Activated T-cell treated with anti-CD3 and anti-CD28 coated beads for 1 hour (primary cell): ENCODE results near the gene HACE1.
"Not testable (repeated sequence)": the region's sequence is repeated elsewhere in the genome, so short reads cannot be mapped to it uniquely, and the experiment has no call there.

Experiments used
- DNase-seq: peaks from one replicate; pipeline ENCODE4 v3.0.0-alpha.2; 2020; ENCODE audit warnings: low read depth

The HACE1 gene, protein sequence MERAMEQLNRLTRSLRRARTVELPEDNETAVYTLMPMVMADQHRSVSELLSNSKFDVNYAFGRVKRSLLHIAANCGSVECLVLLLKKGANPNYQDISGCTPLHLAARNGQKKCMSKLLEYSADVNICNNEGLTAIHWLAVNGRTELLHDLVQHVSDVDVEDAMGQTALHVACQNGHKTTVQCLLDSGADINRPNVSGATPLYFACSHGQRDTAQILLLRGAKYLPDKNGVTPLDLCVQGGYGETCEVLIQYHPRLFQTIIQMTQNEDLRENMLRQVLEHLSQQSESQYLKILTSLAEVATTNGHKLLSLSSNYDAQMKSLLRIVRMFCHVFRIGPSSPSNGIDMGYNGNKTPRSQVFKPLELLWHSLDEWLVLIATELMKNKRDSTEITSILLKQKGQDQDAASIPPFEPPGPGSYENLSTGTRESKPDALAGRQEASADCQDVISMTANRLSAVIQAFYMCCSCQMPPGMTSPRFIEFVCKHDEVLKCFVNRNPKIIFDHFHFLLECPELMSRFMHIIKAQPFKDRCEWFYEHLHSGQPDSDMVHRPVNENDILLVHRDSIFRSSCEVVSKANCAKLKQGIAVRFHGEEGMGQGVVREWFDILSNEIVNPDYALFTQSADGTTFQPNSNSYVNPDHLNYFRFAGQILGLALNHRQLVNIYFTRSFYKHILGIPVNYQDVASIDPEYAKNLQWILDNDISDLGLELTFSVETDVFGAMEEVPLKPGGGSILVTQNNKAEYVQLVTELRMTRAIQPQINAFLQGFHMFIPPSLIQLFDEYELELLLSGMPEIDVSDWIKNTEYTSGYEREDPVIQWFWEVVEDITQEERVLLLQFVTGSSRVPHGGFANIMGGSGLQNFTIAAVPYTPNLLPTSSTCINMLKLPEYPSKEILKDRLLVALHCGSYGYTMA

DNA sequence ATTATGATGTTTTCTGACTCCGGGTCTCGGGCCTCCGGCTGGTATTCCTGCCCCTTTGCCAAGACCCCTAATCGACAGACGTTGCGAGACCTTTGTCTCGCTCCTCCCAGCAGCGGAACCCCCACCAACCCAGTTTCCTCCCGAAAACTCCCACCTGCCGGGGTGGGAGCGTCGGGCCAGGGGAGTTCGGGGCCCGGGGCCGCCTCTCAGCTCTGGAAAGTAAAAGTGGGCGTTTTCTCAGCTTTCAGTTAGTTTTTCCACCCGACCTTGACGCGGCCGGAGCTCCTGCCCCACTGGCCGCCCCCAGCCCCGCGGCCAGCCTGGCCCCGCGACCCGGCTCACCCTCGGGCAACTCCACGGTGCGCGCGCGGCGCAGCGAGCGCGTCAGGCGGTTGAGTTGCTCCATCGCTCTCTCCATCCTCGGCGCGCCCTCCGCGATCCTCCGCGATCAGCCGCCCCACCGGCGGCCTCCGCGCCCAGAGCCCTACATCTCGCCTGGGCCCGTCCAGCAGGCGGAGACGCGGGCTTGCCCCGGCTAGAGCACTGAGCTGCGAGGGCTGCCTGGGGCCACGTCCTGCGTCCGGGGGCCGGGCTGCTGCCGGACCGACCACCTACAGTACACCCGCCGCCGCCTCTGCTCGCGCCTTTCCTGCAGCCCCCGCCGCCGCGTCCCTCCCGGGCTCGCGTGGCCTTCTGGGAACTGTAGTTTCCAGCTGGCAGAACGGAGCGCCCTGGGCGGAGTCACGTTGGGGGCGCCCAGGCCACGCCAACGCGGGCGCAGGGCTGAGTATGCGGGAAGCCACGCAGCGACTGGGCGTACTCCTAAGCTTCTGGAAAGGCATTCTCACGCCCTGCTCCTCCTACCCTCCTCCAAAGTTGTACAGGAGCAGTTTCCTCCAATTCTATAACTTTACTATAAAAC is at the start of gene HACE1:
Gene HACE1 (minus strand): TSS at position 695 of the 922 bp plus-strand sequence. CDS start 277 bp downstream, at position 418.
- peak; percentile 80 for DNase-seq

DNA sequence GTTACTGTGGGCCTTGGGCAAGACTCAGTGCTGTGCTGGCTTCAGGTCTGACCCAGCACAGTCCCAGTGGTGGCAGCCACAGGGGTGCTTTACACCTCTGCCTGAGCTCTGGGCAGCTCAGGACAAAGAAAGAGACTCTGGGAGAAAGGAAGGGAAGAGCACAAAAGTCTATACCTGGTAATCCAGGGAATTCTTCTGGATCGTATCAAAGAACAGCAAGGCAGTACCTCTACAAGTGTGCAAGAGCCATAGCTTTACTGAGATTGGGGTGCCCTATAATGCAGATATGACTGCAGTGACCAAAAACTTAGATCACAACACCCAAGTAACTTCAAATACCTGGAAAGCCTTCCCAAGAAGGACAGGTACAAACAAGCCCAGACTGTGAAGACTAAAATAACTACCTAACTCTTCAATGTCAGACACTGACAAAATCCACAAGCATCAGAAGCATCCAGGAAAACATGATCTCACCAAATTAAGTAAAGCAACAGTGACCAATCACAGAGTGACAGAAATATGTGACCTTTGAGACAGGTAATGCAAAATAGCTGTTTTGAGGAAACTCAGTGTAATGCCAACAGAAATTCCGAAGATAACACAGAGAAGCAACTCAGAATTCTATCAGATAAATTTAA is 49.3 kb upstream of the HACE1 start:
- no peak for DNase-seq

DNA sequence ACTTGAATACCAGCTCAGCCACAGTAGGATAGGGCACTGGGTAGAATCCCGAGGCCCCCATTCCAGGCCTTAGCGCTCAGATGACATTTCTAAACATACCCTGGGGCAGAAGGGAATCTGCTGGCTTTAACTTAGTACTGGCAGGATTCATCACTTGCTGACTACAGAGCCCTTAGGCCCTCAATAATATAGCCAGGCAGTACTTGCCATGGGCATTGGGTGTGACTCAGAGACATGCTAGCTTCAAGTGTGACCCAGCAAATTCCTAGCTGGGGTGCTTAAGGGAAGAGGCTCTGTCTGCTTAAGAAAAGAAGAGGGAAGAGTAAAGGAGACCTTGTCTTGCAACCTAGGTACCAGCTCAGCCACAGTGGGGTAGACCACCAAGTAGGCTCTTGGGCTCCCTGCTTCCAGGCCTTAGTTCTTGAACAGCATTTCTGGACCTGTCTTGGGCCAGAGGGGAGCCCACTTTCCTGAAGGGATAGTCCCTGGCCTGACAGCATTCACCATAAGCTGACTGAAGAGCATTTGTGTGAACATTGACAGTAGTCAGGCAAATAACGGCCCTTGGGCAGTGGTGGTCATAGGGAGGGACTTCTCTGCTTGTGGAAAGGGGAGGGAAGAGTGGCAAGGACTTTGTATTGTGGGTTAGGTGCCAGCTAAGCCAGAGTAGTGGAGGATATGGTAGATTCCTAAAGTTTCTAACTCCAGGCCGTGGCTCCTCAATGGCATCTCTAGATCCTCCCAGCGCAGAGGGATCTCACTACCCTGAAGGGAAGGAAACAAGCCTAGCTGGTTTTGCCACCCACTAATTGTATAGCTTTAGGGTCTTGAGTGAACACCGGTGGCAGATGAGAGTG is 48.5 kb upstream of the HACE1 start:
- no peak for DNase-seq

DNA sequence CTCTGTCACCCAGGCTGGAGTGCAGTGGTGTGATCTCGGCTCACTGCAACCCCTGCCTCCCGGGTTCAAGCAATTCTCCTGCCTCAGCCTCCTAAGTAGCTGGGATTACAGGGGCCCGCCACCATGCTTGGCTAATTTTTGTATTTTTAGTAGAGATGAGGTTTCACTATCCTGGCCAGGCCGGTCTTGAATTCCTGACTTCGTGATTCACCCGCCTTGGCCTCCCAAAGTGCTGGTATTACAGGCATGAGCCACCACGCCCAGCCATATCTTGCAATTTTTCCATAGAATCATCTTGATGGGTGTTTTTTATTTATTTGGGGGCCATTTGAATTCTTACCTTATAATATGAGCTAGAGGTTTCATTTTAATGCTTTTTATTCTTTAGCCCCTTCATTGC is 39.2 kb upstream of the HACE1 start:
- DNase-seq = not testable (repeated sequence)

DNA sequence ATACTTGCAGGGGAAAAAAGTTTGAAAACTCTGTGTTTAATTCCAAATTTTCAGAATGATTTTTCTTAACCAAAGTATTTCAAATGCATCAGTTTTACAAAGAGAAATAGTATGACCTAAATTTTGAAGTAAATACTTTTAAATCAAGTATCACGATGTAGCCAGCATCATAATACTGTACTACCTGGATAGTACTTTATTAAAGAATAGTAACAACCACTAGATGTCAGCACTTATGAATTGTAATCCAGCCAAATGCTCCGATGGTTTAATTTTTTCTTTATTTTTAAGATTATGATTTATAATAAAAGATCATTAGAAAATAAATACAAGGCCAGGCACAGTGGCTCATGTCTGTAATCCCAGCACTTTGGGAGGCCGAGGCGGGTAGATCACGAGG is 37.2 kb upstream of the HACE1 start:
- no peak for DNase-seq

DNA sequence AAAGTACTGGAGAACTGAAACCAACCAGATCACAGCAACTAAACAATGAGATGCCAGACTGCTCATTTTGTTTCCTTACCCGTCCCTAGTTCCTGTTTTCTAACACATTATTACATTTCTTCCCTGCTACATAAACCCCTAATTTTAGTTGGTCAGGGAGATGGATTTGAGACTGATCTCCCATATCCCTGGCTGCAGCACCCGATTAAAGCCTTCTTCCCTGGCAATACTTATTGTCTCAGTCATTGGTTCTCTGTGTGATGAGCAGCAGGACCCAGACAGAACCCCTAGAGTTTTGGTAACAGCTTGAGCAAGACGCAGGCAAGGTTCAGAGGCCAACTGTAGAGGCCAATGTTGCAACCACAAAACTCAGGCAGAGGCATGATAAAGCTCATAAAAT is 28.3 kb upstream of the HACE1 start:
- DNase-seq = no peak

DNA sequence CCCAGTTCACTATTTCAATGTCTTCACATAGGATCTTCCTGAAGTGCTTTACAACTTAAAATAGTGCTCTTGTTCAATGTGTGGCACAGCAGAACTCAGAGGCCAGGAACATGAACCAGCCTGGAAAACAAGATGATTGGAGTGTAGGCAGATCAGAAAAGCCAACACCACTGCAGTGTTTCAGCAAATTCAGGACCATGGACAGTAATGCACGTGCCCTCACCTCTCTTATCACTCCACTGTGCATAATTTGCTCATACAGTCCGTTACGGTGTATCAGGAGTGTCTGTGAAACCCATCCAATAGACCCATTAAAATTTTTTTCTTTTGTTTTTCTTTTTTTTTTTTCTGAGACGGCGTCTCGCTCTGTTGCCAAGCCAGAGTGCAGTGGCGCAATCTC is 27.6 kb upstream of the HACE1 start:
- no peak for DNase-seq

DNA sequence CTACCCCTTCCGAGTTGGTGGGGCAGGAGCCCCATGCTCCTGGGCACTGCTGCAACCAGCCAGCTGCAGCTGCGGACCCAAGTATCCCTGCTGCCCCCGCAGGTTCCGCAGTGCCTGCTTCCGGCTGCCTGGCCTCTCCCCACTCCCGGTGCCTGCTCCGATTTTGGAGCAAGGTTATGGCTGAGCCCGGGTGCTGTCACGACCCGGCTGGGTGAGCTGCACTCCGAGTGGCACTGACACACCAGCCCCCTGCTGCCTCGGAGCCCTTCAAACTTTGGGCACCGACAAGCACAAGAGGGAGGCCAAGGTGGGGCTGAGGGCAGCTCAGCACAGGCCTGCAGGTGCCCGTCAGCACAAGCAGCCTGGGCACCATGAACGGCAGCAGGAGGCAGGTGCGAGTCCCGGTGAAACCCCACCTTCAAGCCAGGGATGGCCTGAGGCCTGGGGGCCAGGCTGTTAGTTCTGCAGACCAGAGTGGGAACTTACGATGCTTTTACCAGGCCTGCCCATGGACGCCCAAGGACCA is 25.9 kb upstream of the HACE1 start:
- no peak for DNase-seq

DNA sequence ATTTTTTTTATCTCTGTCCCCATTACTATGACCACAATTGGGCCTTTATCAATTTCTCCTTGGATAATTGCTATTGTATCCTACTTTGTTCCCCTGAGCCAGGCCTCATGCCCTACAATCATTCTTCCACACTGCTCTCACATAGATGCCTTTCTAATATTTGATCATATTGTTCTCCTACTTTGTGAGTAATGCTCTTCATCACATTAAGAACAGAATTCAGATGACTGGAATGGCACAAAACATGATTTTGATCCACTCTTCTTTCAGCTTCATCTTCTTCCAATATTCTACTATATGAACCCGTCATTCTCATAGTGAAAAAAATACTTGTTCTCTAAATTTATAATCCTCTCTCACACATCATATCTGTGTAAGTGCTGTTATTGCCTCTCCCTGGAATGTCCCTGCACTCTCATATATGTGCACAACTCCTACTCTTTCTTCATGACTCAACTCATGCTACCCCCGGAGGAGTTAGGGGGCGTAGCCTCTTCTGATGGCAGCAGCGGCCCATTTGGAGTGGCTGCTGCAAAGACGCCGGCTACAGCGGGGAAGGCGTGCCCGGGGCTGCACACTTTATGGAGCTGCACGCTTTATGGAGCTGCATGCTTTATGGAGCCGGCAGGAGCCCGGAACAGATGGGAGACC is 25.3 kb upstream of the HACE1 start:
- DNase-seq = no peak

DNA sequence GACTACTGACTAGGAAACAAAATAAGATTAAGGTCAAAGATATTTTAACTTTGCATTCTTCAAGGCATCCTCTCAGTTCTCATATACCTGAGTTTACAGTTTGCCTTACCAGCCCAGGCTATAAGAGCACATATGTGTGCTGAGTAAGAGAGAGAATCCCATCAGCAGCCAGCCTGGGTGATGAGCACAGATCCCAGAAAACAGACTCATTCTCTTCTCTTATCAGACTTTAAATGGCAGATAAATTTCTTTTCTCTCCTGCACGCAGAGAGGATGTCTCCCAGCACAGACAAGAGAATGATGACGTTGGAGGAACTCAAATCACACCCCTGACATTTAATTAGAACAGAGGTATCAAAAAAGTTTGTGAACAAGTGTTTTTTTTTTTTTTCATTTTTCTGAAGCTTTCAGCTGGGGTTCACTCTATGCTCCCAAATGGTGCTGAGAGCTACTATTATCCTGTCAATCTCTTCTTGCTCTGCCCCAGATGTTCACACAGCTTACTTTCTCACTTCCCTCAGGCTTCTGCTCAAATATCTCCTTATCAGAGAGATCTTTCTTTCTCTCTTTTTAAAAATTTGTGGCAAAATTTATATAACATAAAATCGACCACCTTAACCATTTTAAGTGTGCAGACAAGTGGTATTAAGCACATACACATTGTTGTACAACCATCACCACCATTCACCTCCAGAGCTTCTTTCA is 22.4 kb upstream of the HACE1 start:
- DNase-seq = no peak

DNA sequence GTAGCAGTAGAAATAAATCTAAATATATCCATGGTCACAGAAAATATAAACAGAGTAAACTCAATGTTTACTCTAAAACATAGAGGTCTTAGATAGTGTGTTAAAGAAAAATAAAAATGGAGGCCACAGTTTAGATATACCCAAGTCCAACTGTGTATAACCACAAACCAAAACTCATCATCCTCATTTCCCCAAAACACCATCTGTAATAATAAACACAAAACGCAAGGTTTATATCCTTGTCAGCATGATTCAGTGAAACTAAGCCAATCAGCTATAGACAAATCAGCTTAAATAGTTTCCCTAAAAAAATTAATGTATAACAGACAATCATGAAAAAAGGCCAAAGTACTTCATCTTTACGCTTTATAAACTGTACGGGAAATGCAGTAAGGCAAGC is 2.7 kb upstream of the HACE1 start:
- DNase-seq = no peak

DNA sequence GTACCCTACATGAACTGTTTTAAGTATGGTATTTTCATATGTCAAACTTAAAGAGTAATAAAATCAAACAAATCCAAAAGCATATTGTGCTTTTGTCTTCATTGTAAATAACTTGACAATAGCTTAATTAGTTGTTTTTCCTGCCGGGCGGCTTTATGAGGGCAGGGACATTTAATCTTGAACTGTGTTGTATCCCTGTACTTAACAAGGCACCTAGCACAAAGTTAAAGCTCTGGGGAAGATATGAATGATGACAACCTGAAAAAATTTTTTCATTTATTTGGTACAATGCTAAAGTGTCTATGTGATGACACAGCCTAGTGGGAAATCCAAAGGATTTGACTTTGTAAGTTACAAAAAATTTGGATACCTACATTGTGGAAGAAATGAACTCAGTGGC is 502 bp upstream of the HACE1 start:
- no peak for DNase-seq

DNA sequence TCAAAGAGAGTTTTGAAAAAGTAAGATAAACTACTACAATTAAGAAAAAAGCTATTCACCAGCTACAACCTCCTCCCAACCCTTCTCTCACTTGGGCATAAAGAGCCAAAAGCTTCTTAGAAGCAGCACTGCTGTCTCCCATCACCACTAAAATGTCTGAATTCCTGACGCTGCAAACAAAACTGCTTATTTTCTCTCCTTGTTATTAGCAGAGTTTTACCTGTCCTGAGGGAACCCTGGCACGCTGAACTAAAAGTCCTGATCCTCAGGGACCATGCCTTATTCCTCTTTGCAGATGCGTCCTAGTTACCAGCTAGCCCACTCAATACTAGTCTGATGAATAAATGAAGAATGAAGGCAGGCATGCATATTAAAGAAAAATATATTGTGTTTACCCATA is 1.1 kb downstream of the HACE1 start:
- no peak for DNase-seq

DNA sequence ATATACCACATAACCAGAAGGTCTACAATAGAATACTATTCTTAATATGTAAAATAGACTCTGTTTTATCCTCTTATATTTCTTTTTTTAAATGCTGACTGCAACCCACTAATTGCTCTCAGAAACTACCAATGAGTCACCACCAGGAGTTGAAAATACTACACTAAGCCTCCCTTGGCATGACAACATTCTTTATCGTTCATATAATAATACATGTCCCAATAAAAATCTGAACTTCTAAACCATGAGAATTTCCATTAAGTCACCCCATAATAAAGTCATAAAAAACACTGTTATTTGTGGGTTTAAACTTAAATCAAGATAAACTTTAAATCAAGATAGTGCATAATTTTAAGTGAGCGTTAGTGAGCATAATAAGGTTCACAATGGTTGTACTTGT is 4.2 kb downstream of the HACE1 start:
- DNase-seq = no peak

DNA sequence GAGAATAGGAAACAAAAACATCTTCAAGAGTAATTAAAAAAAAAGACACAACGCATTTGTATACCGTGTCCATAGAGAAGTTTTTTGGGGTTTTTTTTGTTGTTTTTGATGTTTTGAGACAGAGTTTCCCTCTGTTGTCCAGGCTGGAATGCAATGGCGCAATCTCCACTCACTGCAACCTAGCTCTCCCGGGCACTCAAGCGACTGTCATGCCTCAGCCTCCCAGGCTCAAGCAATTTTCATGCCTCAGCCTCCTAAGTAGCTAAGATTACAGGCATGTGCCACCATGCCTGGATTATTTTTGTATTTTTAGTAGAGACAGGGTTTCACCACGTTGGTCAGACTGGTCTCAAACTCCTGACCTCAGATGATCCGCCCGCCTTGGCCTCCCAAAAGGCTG is 12.0 kb downstream of the HACE1 start:
- not testable (repeated sequence) for DNase-seq

DNA sequence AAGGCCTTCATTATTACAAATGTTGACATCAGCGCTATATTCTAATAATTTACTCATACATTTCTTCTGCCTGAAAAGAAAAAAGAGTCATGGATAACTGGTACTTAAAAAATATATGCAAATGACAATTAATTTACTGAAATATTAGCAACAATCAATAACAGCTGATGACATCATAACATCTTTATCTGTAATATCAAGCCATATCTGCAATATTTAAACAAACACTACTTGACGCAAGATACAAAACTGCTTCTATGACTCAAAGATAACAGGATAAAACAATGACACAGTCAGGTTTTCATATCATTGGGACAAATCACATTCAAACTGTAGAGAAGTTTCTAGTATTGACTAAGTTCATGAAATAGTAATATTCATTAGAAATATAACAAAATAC is 16.5 kb downstream of the HACE1 start:
- no peak for DNase-seq

DNA sequence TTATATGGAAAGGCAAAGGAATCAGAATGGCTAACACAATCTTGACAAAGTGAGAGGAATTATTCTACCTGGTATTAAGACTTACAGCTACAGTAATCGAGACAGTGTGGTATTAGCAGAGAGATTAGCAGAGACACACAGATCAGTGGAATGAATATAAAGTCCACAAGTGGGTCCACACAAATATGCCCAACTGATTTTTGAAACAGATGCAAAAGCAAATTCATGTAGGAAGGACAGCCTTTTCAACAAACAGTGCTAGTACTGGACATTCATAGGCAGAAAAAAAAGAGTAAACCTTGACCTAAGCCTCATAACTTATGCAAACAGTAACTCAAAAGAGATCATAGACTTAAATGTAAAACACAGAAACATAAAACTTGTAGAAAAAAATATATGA is 22.6 kb downstream of the HACE1 start:
- DNase-seq = no peak

DNA sequence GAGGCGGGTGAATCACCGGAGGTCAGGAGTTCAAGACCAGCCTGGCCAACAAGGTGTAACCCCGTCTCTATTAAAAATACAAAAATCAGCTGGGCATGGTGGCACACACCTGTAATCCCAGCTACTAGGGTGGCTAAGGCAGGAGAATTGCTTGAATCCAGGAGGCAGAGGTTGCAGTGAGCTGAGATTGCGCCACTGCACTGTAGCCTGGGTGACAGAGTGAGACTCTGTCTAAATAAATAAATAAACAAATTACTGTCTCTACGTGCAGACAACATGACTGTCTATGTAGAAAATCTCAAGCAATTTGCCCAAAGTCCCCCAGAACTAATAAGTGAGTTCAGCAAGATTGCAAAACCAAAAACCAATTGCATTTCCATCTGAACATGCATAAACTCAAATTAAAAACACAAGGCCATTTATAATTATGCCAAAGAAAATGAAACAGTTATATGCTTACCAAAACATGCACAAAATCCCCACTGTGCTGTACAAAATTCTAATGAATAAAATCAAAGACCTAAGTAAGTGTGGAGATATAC is 23.2 kb downstream of the HACE1 start:
- DNase-seq = not testable (repeated sequence)

DNA sequence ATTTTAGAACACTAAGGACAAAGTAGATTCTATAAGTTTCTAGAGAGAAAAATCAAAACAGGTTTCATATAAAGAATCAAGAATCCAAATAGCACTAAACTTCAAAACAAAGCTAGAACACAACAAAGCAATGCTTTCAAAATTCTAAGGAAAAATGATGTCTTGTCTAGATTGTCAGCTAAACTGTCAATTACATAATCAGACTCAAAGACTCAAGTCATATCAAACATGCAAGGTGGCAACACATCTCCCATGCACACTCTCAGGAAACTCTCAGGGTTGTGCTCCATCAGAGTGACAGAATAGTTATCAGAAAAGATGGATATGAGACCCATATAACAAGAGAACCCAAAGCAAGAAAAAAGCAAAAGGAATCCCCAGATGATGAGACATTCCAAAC is 23.9 kb downstream of the HACE1 start:
- DNase-seq = no peak
